Tibial artery (tissue), 4 donors: ENCODE results near the gene XIST.

ENCODE experiments used
- DNase-seq, 2 donors: peaks; one replicate each; pipeline ENCODE4 v3.0.0-alpha.2; 2019
- H3K27ac ChIP-seq, 2 donors: fragments of 200-600 bp; sonication (generic) in 1 of 2; 1 replicate in 1 of 2; 2 replicates in 1 of 2; pipeline ENCODE4 v1.5.1; 2018 to 2019; ENCODE audit warnings: mild to moderate bottlenecking in 1 of 2
- H3K27me3 ChIP-seq, 2 donors: fragments of 200-600 bp; sonication (generic) in 1 of 2; one replicate each; pipeline versions ENCODE4 v1.5.1 to v1.6.0; 2016 to 2019
- H3K36me3 ChIP-seq, 3 donors: fragments of 200-600 bp; sonication (generic) in 2 of 3; one replicate each; pipeline ENCODE4 v1.5.1; 2016 to 2019; ENCODE audit warnings: mild to moderate bottlenecking in 2 of 3
- H3K4me1 ChIP-seq, 4 donors: fragments of 200-600 bp; sonication (generic) in 2 of 4; 1 replicate in 3 of 4; 2 replicates in 1 of 4; pipeline ENCODE4 v1.5.1; 2016 to 2019
- H3K4me3 ChIP-seq, 2 donors: fragments of 200-600 bp; sonication (generic) in 1 of 2; 1 replicate in 1 of 2; 2 replicates in 1 of 2; pipeline ENCODE4 v1.5.1; 2018 to 2019; ENCODE audit warnings: mild to moderate bottlenecking in 2 of 2
- H3K9me3 ChIP-seq, 3 donors: fragments of 200-600 bp; sonication (generic) in 1 of 3; one replicate each; pipeline ENCODE4 v1.5.1; 2016 to 2019
- CTCF ChIP-seq, 2 experiments: fragments of 200-600 bp in 1 of 2; fragments of 450-650 bp in 1 of 2; IDR thresholded peaks; one replicate each; pipeline ENCODE4 v1.5.1; 2017 to 2019; ENCODE audit warnings: antibody characterized with exemption in 2 of 2, mild to moderate bottlenecking in 1 of 2, moderate library complexity in 1 of 2
- intact Hi-C: fragments of 100-400 bp; cut with DNase I; formaldehyde crosslinking; loops from one replicate; pipeline ENCODE4 v1.15.0; 2023; ENCODE audit warnings: low total_unique reads

XIST gene

GRCh38 chrX:73836956-73837477 is 15.5 kb downstream of the XIST start:
- intact Hi-C loops = no loop called here
- no peak for TF ChIP-seq CTCF (IDR thresholded peaks at IDR 0.05)
- Histone ChIP-seq H3K27me3 (no peaks in the 10 kb centered on the region), H3K9me3 (no peaks in the 10 kb centered on the region), H3K4me1 (peaks cover 0 to 17% (median 0%) of the 10 kb centered on the region in 4 donors), H3K27ac (no peak overlapping the region), H3K36me3 (peaks cover 0 to 6% (median 0%) of the 10 kb centered on the region in 3 donors), H3K4me3 (no peak overlapping the region)
- no peak for DNase-seq

- H3K36me3 ChIP-seq = peaks cover 0 to 6% (median 5%) of the 10 kb centered on the region in 3 donors
- TF ChIP-seq CTCF (IDR thresholded peaks at IDR 0.05) = no peak
- no peak overlapping the region for H3K27ac ChIP-seq
- intact Hi-C loops = no loop called here
- no peak overlapping the region for H3K4me3 ChIP-seq
- H3K27me3 ChIP-seq = no peaks in the 10 kb centered on the region
- no peak for DNase-seq
- no peaks in the 10 kb centered on the region for H3K4me1 ChIP-seq
- no peaks in the 10 kb centered on the region for H3K9me3 ChIP-seq
Measured at GRCh38 chrX:73834219-73834618, 18.3 kb downstream of the XIST start.

- no peak for TF ChIP-seq CTCF (IDR thresholded peaks at IDR 0.05)
- H3K27me3 ChIP-seq = no peaks in the 10 kb centered on the region
- peaks cover 0 to 16% (median 15%) of the 10 kb centered on the region in 3 donors for H3K36me3 ChIP-seq
- H3K27ac ChIP-seq = no peak overlapping the region
- DNase-seq = no peak
- no peak overlapping the region for H3K4me3 ChIP-seq
- H3K9me3 ChIP-seq = no peaks in the 10 kb centered on the region
- intact Hi-C loops = no loop called here
- no peaks in the 10 kb centered on the region for H3K4me1 ChIP-seq
Measured at GRCh38 chrX:73832319-73832718, 20.2 kb downstream of the XIST start.

GRCh38 chrX:73831500-73831899 is 21.0 kb downstream of the XIST start:
- Histone ChIP-seq H3K27me3 (no peaks in the 10 kb centered on the region), H3K9me3 (no peaks in the 10 kb centered on the region), H3K36me3 (peaks cover 0 to 21% (median 21%) of the 10 kb centered on the region in 3 donors), H3K4me3 (no peak overlapping the region), H3K27ac (no peak overlapping the region), H3K4me1 (no peaks in the 10 kb centered on the region)
- no peak for TF ChIP-seq CTCF (IDR thresholded peaks at IDR 0.05)
- intact Hi-C loops = no loop called here
- DNase-seq = no peak

GRCh38 chrX:73830489-73831414 is 21.8 kb downstream of the XIST start:
- H3K36me3 ChIP-seq = peaks cover 0 to 29% (median 29%) of the 10 kb centered on the region in 3 donors
- no peak overlapping the region for H3K27ac ChIP-seq
- no peaks in the 10 kb centered on the region for H3K9me3 ChIP-seq
- intact Hi-C loops = no loop called here
- DNase-seq = no peak
- TF ChIP-seq CTCF (IDR thresholded peaks at IDR 0.05) = no peak
- H3K4me1 ChIP-seq = no peaks in the 10 kb centered on the region
- no peak overlapping the region for H3K4me3 ChIP-seq
- no peaks in the 10 kb centered on the region for H3K27me3 ChIP-seq
